Mucosa of stomach (tissue), 1 donor: ENCODE results near the gene CTSH.
"Not testable (repeated sequence)": the region's sequence is repeated elsewhere in the genome, so short reads cannot be mapped to it uniquely, and the experiment has no call there.

Source experiments
- H3K27me3 ChIP-seq: one replicate; pipeline ENCODE4 v1.7.0; 2013; ENCODE audit warnings: mild to moderate bottlenecking, low read length; ENCODE audit not compliant: control insufficient read depth, insufficient read depth
- H3K36me3 ChIP-seq: one replicate; pipeline ENCODE4 v1.7.0; 2013; ENCODE audit warnings: low read length; ENCODE audit not compliant: control insufficient read depth, insufficient read depth
- H3K4me1 ChIP-seq: one replicate; pipeline ENCODE4 v1.7.0; 2013; ENCODE audit warnings: mild to moderate bottlenecking, low read length; ENCODE audit not compliant: control insufficient read depth, insufficient read depth
- H3K4me3 ChIP-seq: one replicate; pipeline ENCODE4 v1.7.0; 2013; ENCODE audit warnings: low read length
- H3K9ac ChIP-seq: one replicate; pipeline ENCODE4 v1.7.0; 2013; ENCODE audit warnings: mild to moderate bottlenecking, low read length, moderate library complexity
- H3K9me3 ChIP-seq: one replicate; pipeline ENCODE4 v1.7.0; 2013; ENCODE audit warnings: mild to moderate bottlenecking, low read length, moderate library complexity; ENCODE audit not compliant: control insufficient read depth
- donor health status: Pancreatic carcinoma.

Gene CTSH

GRCh38 chr15:78880813-78881212 lies 64.0 kb downstream of the CTSH start:
- Histone ChIP-seq H3K4me3 (no peak overlapping the region), H3K4me1 (peaks cover 23% of the 10 kb centered on the region), H3K9me3 (no peaks in the 10 kb centered on the region), H3K9ac (no peak overlapping the region), H3K36me3 (no peaks in the 10 kb centered on the region), H3K27me3 (no peaks in the 10 kb centered on the region)

GRCh38 chr15:78880242-78880533 lies 64.7 kb downstream of the CTSH start:
- H3K27me3 ChIP-seq = no peaks in the 10 kb centered on the region
- H3K36me3 ChIP-seq = no peaks in the 10 kb centered on the region
- no peak overlapping the region for H3K9ac ChIP-seq
- H3K4me3 ChIP-seq = no peak overlapping the region
- H3K4me1 ChIP-seq = peaks cover 23% of the 10 kb centered on the region
- H3K9me3 ChIP-seq = no peaks in the 10 kb centered on the region

GRCh38 chr15:78879517-78880241 lies 65.2 kb downstream of the CTSH start:
- no peaks in the 10 kb centered on the region for H3K27me3 ChIP-seq
- H3K4me3 ChIP-seq = no peak overlapping the region
- no peak overlapping the region for H3K9ac ChIP-seq
- no peaks in the 10 kb centered on the region for H3K36me3 ChIP-seq
- H3K9me3 ChIP-seq = no peaks in the 10 kb centered on the region
- H3K4me1 ChIP-seq = peaks cover 23% of the 10 kb centered on the region

GRCh38 chr15:78878356-78878755 lies 66.5 kb downstream of the CTSH start:
- Histone ChIP-seq H3K27me3 (no peaks in the 10 kb centered on the region), H3K36me3 (no peaks in the 10 kb centered on the region), H3K4me1 (peaks cover 23% of the 10 kb centered on the region), H3K9me3 (no peaks in the 10 kb centered on the region), H3K9ac (no peak overlapping the region), H3K4me3 (no peak overlapping the region)

- H3K9me3 ChIP-seq, H3K4me3 ChIP-seq, H3K9ac ChIP-seq, H3K27me3 ChIP-seq, H3K36me3 ChIP-seq: not testable (repeated sequence)
- H3K4me1 ChIP-seq = peaks cover 27% of the 10 kb centered on the region
Observed at GRCh38 chr15:78876954-78877353, 67.9 kb downstream of the CTSH start.

GRCh38 chr15:78875107-78875914 lies 69.5 kb downstream of the CTSH start:
- H3K9ac ChIP-seq = peak overlapping the region; percentile 40
- H3K4me1 ChIP-seq = peaks cover 28% of the 10 kb centered on the region
- H3K36me3 ChIP-seq = no peaks in the 10 kb centered on the region
- no peak overlapping the region for H3K4me3 ChIP-seq
- H3K27me3 ChIP-seq = no peaks in the 10 kb centered on the region
- H3K9me3 ChIP-seq = no peaks in the 10 kb centered on the region

GRCh38 chr15:78873793-78874765 lies 70.8 kb downstream of the CTSH start:
- H3K27me3 ChIP-seq = no peaks in the 10 kb centered on the region
- H3K4me1 ChIP-seq = peaks cover 28% of the 10 kb centered on the region
- H3K9ac ChIP-seq = peak overlapping the region; percentile 100
- H3K9me3 ChIP-seq = no peaks in the 10 kb centered on the region
- peak overlapping the region; percentile 98 for H3K4me3 ChIP-seq
- H3K36me3 ChIP-seq = no peaks in the 10 kb centered on the region

GRCh38 chr15:78872972-78873792 lies 71.7 kb downstream of the CTSH start:
- Histone ChIP-seq H3K4me3 (peak overlapping the region; percentile 98), H3K9ac (peak overlapping the region; percentile 100), H3K27me3 (no peaks in the 10 kb centered on the region), H3K9me3 (no peaks in the 10 kb centered on the region), H3K36me3 (no peaks in the 10 kb centered on the region), H3K4me1 (peaks cover 23% of the 10 kb centered on the region)

- H3K9me3 ChIP-seq = no peaks in the 10 kb centered on the region
- no peaks in the 10 kb centered on the region for H3K27me3 ChIP-seq
- peak within 1 kb of the TSS; percentile 98 for H3K4me3 ChIP-seq
- H3K4me1 ChIP-seq = peaks cover 14% of the 10 kb centered on the region
- peak within 1 kb of the TSS; percentile 100 for H3K9ac ChIP-seq
- H3K36me3 ChIP-seq = no peaks in the 10 kb centered on the region
Observed at GRCh38 chr15:78872155-78872971, 72.5 kb downstream of the CTSH start, which contains the start of gene MORF4L1. Gene MORF4L1, plus strand, starts transcription at chr15:78872890. Its CDS starts 128 bp downstream, at chr15:78873018.

GRCh38 chr15:78871483-78872127 lies 73.2 kb downstream of the CTSH start:
- not testable (repeated sequence) for H3K4me3 ChIP-seq, H3K27me3 ChIP-seq, H3K9me3 ChIP-seq, H3K9ac ChIP-seq, H3K36me3 ChIP-seq
- peaks cover 10% of the 10 kb centered on the region for H3K4me1 ChIP-seq
